Stimulated activated CD4-positive, alpha-beta T cell treated with anti-CD3 and anti-CD28 coated beads, Interleukin-4, amount 100 ng/mL, for 24 hours (primary cell): ENCODE results near the gene MMAB.

ENCODE experiments used
- DNase-seq: peaks from one replicate; pipeline ENCODE4 v3.0.0-alpha.2; 2020

Gene MMAB

GRCh38 chr12:109581856-109582255 lies 8.6 kb upstream of the MMAB start:
- no peak for DNase-seq

- no peak for DNase-seq
Observed at GRCh38 chr12:109581334-109581691, 8.0 kb upstream of the MMAB start.

- no peak for DNase-seq
Observed at GRCh38 chr12:109580684-109581333, 7.5 kb upstream of the MMAB start.

- DNase-seq = no peak
Observed at GRCh38 chr12:109580272-109580671, 7.0 kb upstream of the MMAB start.

DNA sequence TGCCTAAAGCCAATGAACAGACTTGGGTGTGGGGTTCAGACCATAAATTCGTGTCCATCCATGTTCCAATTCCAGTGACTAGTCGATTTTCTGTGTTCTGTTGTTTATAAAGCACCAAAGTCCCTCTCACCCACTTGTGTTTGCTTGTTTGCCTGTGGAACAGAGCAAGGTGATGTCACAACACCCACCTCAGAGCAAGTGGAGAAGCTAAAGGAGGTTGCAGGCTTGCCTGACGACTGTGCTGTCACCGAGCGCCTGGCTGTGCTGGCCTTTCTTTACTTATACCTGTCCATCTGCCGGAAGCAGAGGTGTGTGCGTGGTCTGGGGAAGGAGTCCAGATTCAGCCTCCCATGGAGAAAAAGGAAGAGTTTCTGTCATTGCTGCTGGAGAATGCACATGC lies 6.3 kb upstream of the MMAB start:
- no peak for DNase-seq

DNA sequence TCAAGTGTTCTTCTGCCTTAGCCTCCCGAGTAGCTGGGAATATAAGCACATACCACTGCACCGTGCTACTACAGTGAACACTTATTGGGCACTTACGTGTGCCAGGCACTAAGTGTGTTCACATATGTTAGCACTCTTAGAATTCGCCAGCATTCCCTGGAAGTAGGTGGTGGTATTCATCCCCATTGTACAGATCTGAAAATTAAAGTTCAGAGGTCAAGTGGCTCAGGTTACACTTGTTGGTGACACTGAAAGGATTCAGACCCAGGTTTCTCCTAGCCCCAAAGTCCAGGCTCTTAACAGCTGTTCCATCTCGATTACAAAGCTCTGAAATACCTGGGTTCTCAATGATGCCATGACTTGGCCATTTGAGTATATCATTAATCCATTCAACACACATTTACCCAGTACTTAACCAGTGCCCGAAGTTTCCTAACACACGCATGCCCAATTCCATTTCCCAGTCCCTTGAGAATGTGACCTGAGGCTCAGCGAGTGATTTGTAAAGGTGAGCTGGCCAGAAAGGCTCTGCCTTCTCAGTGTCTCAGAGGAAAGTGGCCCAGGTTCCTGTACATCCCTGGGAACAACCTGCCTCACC lies 5.1 kb upstream of the MMAB start:
- DNase-seq = no peak

DNA sequence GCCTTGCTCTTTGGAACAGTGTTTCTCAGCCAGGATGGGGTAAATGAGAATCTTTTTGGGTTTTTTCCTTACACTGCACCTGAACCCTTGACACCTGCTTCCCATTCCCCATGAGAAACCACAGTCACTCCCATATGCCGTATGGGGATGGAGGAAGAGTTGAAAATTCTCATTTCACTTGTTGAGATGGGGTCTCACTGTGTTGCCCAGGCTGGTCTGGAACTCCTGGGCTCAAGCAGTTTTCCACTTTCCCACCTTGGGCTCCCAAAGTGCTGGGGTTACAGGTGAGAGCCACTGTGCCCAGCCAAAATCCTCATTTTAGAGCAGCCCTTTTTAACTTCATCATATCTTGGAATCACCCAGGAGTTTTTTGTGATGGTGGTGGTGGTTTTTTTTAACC lies 4.0 kb upstream of the MMAB start:
- DNase-seq = no peak

DNA sequence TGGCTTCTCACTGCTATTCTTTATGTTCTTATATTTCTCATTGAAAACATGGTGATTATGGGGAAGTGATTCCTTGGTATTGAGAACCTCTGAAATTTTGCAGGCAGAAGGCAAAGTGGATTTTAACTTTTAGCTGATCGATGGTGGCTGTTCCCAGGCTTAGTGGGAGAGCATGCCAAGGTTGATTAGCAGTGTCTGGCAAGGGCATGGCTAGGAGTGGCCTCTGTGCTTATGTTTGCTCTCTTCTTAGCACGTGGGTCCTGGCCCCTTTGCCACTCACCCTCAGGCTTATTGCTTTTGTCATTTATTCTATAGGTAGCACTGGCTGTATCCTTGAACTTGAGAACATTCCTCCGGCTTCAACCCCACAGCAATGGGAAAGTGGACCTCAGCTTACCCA lies 2.4 kb upstream of the MMAB start:
- no peak for DNase-seq

- no peak for DNase-seq
Observed at GRCh38 chr12:109573914-109574244, 575 bp upstream of the MMAB start.

GRCh38 chr12:109572506-109572845 lies 828 bp downstream of the MMAB start:
- DNase-seq = no peak

- no peak for DNase-seq
Observed at GRCh38 chr12:109571773-109572505, 1.4 kb downstream of the MMAB start.

- DNase-seq = no peak
Observed at GRCh38 chr12:109568486-109568885, 4.8 kb downstream of the MMAB start.

- no peak for DNase-seq
Observed at GRCh38 chr12:109567967-109568366, 5.3 kb downstream of the MMAB start.

DNA sequence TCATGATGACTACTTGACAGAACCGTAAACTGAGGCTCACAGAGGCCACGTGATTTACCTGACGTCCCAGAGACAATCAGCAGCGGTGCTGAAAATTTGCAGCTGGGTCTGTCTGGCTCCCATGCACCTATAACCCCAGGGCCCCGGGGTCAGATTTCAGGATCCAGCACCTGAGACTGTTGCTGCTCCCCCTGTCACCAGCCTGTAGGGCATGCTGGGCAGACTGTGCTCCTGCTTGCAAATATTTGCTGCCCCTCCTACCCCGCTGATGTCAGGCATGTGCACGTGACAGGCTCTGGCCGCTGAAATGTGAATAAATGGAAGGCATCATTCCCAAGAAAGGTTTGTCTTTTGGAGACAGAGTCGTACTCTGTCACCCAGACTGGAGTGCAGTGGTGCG lies 6.0 kb downstream of the MMAB start:
- no peak for DNase-seq

GRCh38 chr12:109566424-109566823 lies 6.9 kb downstream of the MMAB start:
- no peak for DNase-seq

DNA sequence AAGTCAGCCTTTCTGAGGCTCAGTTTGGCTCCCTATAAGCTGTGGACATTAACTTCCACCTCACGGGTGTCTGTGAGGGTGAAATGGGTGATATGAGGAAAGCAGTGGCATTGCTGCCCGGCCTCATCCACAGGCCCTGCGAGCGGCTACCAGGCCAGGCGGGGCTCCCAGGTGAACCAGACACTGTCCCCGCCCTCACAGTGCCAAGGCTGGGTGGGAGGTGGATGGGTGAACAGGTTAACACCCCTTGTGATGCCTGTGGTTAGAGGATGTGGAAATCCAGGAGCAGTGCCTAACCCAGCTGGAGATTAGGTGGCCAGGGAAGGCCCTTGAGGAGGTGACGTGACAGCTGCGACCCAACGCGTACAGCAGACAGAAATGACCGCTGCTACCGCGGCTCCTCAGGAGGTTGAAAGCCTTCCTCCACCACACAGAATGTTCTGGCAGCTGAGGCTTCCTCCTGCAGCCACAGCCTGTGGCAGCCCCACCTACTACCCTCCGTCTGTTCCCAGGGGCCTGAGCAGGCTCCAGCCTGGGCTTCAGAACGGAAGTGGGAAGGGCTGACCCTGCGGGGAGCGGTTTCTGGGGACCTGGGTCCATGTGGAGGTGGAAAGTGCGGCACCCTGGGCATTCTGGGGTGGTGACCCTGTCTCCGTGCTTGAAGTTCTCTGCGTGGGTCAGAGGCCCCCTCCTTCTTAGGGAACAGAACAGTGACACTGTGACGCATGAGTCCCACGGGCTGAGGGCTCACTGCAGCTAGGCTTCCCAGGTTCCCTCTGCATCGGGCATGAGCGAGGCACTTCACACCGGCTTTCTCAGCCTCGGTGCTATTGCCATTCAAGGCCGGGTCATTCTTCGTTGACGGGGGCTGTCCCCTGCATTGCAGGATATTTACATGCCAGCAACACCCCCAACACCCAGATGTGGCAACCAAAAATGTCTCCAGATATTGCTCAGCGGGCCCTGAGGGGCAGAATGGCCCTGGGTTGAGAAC lies 9.7 kb downstream of the MMAB start:
- DNase-seq = no peak

GRCh38 chr12:109562871-109563270 lies 10.4 kb downstream of the MMAB start:
- DNase-seq = no peak

DNA sequence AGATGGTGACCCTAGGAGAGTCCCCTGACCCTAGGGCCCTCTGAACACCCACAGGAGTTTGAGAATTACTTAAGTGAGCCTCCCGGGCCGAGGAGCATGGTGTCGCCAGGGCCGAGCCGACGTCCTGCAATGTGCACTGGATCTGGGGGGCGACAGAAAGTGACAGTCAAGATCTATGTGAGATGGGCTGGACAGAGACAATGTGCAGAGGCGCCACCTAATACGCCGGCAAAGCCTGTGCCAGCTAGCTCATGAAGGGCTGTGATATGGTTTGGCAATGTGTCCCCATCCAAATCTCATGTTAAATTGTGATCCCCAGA lies 11.6 kb downstream of the MMAB start:
- DNase-seq = no peak

- no peak for DNase-seq
Observed at GRCh38 chr12:109560867-109561710, 12.2 kb downstream of the MMAB start.

GRCh38 chr12:109559601-109560000 lies 13.7 kb downstream of the MMAB start:
- DNase-seq = no peak

- DNase-seq = no peak
Observed at GRCh38 chr12:109559200-109559505, 14.2 kb downstream of the MMAB start.

DNA sequence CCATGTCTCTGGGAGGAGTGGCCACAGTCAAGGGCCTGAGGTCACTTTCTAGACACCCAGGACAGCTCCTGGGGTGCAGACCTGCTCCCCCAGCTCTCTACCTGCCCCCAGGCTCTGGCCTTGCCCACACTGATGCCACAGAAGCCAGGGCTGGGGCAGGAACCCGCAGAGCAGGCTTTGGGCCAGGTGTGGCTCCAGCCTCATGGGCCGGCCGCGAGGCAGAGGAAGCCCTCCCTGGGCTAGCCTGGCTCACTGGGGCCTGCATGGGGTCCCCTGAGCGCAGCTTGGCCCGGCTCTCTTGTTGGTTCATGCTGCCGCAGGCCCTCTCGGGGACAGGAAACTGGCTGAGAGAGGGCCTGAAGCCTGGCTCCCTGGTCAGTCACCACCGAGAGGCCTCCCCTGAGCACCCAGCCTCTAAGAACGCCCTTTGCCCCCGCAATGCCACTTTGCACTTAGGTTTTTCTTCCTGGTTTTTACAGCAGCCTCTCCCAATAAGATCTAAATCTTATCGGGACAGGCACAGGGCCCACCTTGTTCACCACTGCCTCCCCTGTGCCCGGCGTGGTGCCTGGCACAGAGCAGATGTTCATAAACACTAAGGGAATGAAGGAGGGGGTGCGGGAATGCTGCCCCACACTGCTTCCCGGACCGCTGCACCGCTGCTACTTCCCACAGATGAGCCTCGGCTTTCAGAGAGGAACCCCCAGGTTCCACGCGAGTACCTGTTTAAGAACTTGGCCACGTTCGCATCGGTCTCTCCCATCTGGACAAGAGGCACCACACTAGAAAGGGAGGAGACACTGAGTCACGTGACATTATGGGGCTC lies 14.7 kb downstream of the MMAB start:
- no peak for DNase-seq
